Kidney epithelial cell (primary cell): ENCODE results near the gene ZNF423. TPM values are rescaled to one million over a fixed set of nuclear protein-coding genes. Genes with fewer than 3 reads are reported as not detected.

Experiments
- DNase-seq: peaks from one replicate; pipeline ENCODE4 v3.0.0-alpha.2; 2010; ENCODE audit warnings: low read depth
- H3K27me3 ChIP-seq: 2 replicates; pipeline ENCODE4 v1.6.0; 2011; ENCODE audit warnings: low read length; ENCODE audit not compliant: control insufficient read depth, insufficient read depth
- H3K36me3 ChIP-seq: 2 replicates; pipeline ENCODE4 v1.5.1; 2011; ENCODE audit warnings: low read length; ENCODE audit not compliant: control insufficient read depth, insufficient read depth
- H3K4me3 ChIP-seq: 2 replicates; pipeline ENCODE4 v1.5.1; 2011; ENCODE audit warnings: low read depth, mild to moderate bottlenecking, control low read depth, low read length
- CTCF ChIP-seq: IDR thresholded peaks from 2 replicates; pipeline ENCODE4 v1.5.1; 2011; ENCODE audit warnings: mild to moderate bottlenecking, moderate library complexity, low read length, control low read depth, inconsistent platforms; ENCODE audit not compliant: insufficient read depth, poor library complexity, severe bottlenecking
- total RNA-seq: library from RNA; depleted of rRNA; stranded (reverse); fragments of >200 nt; gene quantifications from 2 replicates; pipeline ENCODE4 v1.2.3, GENCODE V29; 2015

The ZNF423 gene
- total RNA-seq, 1 donor from 2014 or later = 3.6 TPM

GRCh38 chr16:49502136-49502881 is 353.6 kb downstream of the ZNF423 start:
- H3K4me3 ChIP-seq = no peak overlapping the region
- no peaks in the 10 kb centered on the region for H3K36me3 ChIP-seq
- no peaks in the 10 kb centered on the region for H3K27me3 ChIP-seq
- DNase-seq = no peak
- TF ChIP-seq CTCF = no peak

GRCh38 chr16:49499869-49500610 is 355.9 kb downstream of the ZNF423 start:
- H3K4me3 ChIP-seq = no peak overlapping the region
- no peak for DNase-seq
- H3K27me3 ChIP-seq = no peaks in the 10 kb centered on the region
- H3K36me3 ChIP-seq = no peaks in the 10 kb centered on the region
- no peak for TF ChIP-seq CTCF

- Histone ChIP-seq H3K36me3 (no peaks in the 10 kb centered on the region), H3K27me3 (no peaks in the 10 kb centered on the region), H3K4me3 (no peak overlapping the region)
- no peak for TF ChIP-seq CTCF
- no peak for DNase-seq
Observed at GRCh38 chr16:49499414-49499785, 356.5 kb downstream of the ZNF423 start.

GRCh38 chr16:49498666-49499413 is 357.1 kb downstream of the ZNF423 start:
- DNase-seq = no peak
- TF ChIP-seq CTCF = no peak
- H3K36me3 ChIP-seq = no peaks in the 10 kb centered on the region

GRCh38 chr16:49498264-49498663 is 357.6 kb downstream of the ZNF423 start:
- TF ChIP-seq CTCF = no peak
- no peak for DNase-seq
- Histone ChIP-seq H3K27me3 (no peaks in the 10 kb centered on the region), H3K4me3 (no peak overlapping the region), H3K36me3 (no peaks in the 10 kb centered on the region)

More at GRCh38 chr16:49498666-49499413, 357.1 kb downstream of the ZNF423 start:
- H3K4me3 ChIP-seq = no peak overlapping the region
- no peaks in the 10 kb centered on the region for H3K27me3 ChIP-seq
